RWPE1 (cell line): ENCODE measurements around the gene PRG2.

Experiments
- CTCF ChIA-PET: fragments of 350-600 bp; sonication (Branson Sonifier 250); formaldehyde crosslinking; extraction: SDS; loops from one replicate; lab custom pipeline; 2021; lab: Yijun Ruan, JAX
- POLR2A ChIA-PET: fragments of 400-600 bp; formaldehyde crosslinking; extraction: SDS; loops from one replicate; lab custom pipeline; 2020; ENCODE audit warnings: antibody characterized with exemption; ENCODE audit not compliant: low non-redundant PET; lab: Yijun Ruan, JAX
- DNase-seq: peaks from one replicate; pipeline ENCODE4 v3.0.0; 2012; ENCODE audit warnings: low spot score
- H3K27ac ChIP-seq: fragments of 450-650 bp; 2 replicates; pipeline ENCODE4 v1.5.1; 2017
- TF ChIP-seq, protein P1 (sequence below): fragments of 450-650 bp; conservative IDR thresholded peaks from 2 replicates; pipeline ENCODE4 v1.5.1; 2017; ENCODE audit warnings: low read depth, mild to moderate bottlenecking

Gene PRG2

DNA sequence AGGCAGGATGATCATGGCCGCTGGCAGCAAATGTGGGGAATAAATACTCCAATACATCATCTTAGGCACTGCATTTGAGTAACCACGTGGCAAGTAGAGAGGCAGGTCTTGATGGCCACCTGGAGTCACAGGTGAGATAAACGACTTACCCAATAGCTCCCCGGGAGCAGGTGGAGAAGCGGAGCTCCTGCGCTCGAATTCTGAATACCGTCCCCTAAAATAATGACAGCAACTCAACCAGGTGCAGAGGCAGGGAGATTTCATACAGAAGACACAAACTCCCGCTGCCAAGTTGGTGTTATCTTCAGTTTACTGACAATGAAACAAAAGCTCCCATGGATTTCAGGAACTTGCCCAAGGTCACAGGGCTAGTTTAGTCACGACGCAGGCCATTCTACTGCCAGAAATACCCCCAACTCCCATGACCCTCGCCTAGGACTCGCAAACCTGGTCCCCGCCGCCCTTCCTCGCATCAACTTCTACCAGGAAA lies 36.0 kb upstream of the PRG2 start:
- TF ChIP-seq, protein P1, sequence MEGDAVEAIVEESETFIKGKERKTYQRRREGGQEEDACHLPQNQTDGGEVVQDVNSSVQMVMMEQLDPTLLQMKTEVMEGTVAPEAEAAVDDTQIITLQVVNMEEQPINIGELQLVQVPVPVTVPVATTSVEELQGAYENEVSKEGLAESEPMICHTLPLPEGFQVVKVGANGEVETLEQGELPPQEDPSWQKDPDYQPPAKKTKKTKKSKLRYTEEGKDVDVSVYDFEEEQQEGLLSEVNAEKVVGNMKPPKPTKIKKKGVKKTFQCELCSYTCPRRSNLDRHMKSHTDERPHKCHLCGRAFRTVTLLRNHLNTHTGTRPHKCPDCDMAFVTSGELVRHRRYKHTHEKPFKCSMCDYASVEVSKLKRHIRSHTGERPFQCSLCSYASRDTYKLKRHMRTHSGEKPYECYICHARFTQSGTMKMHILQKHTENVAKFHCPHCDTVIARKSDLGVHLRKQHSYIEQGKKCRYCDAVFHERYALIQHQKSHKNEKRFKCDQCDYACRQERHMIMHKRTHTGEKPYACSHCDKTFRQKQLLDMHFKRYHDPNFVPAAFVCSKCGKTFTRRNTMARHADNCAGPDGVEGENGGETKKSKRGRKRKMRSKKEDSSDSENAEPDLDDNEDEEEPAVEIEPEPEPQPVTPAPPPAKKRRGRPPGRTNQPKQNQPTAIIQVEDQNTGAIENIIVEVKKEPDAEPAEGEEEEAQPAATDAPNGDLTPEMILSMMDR: no peak
- peak overlapping the region; percentile 100 for H3K27ac ChIP-seq
- POLR2A ChIA-PET: no interaction called here
- CTCF ChIA-PET: no interaction called here
- no peak for DNase-seq

DNA sequence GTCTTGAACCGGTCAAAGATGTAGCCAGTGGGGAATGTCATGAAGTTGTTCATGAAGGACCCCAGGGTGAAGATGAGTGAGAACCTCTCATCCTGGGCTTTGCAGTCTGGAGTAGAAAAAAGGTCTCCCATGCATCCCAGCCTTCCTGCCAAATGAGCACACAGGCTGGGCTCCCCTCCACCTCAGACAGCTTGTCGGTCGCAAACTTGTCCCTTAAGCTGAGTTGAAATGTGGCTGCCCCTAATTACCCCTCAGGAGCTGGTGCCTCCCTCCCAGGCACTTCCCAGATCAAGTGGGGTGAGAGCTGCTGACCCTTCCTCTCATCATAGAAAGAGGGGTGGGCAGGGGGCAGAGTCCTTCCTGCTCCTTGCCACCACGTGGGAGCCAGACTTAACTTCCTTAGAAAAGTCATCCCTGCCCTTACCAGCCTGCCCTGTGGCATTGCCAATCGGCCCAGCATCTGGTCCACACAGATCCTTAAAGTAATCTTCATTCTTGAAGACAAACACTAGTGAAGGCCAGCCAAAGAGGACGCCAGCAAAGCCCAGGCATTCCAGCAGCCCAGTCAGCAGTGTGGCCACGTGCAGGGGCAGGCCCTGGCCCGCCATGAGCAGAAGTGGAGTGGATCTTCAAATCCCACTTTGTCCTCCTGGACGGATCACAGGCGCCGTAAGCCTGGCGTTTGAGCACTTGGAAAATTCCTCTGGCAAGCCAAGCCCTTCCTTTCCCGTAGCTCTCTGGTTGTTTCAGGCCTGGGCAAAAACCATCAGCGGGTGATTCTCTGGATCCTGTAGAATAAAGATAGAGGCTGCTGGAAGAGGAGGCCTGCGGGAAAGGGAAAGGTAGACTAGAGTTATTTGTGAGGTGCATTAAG lies 35.4 kb upstream of the PRG2 start:
- TF ChIP-seq, protein P1: no peak
- DNase-seq: no peak
- POLR2A ChIA-PET: no interaction called here
- CTCF ChIA-PET: no interaction called here
- peak overlapping the region; percentile 100 for H3K27ac ChIP-seq

DNA sequence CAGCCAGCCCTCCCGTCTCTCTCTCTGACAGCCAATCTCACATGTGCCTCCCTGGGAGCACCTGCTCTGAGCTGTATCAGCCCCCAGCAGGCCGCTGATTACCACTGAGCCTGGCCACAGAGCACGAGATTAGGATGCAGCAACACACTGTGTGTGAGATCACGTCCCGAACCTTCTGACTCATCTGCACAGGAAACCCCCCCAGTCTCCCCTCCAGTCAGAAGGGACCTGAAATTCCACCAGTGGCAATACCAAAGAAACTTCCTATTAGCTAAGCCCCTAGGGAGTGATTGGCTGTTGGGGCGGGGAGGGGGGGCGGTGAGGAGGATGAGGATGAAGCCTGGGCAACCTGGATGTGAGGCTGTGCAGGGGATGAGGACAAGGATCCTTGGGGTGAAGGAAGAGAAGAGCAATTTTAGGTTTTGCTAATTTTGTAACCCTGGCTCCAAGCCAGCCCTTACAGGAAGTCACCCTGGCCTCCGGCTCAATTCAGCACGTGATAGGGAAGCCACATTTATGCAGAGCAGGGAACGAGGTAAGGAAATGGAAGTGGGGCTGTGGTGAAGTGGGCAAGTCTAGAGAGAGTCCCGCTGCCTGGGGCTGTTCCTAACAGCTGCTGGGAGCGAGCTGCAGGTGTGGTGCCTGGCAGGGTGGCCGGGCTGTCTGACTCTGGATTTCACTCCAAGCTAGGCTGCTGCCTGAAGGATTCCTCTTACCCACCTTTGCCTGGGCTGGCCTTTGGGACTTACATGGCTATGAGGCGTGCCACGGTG lies 34.5 kb upstream of the PRG2 start:
- no peak for DNase-seq
- TF ChIP-seq, protein P1: no peak
- POLR2A ChIA-PET: no interaction called here
- peak overlapping the region; percentile 100 for H3K27ac ChIP-seq
- CTCF ChIA-PET: no interaction called here

DNA sequence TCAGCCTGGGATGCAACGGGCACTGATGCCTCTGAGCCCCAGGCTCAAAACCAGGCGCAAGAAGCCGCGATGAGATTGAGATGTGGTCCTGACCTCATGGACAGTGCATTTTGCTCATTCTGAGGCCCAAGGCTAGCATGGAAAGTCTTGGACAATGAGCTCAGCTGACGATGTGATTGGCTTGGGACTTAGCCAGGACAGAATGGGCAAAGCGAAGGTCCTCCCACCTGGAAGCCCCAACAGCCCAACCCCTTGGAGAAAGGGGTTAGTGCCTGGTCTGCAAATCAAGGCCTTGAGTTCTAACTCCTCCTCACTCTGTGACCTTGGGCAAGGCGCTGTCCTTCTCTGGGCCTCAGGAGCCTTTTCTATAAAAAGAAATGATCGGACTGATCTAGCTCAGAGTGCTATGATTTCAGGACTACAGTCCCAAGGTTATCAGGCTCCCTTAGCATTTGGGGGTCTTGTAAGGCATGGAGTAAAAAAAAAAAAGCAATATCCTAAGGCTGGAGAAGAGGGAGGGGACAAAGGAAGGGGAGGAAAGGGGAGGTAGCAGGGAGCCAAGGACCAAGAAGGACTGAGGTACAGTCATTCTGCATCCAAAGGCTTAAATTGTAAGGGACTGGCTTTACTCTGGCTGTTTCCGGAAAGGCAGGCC lies 33.8 kb upstream of the PRG2 start:
- TF ChIP-seq, protein P1: no peak
- CTCF ChIA-PET: no interaction called here
- DNase-seq: no peak
- peak overlapping the region; percentile 100 for H3K27ac ChIP-seq
- POLR2A ChIA-PET: no interaction called here

DNA sequence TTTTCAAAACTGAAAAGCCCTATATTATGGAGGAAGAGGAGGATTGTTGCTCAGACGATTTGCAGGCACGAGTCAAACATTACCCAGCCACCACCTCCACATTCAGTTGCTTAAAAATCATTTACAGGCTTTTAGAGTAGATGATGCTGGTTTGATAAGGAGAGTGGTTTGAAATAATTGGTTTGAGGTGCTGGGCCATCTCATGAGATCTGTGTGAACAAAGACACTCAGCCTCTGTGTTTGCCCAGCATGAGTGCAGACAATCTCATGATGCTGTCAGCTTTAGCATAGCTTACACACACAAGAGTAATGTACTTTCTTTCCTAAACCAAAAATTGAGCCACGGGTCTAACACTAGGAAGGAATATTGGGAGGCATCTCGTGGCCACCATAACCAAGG lies 32.2 kb upstream of the PRG2 start:
- CTCF ChIA-PET: no interaction called here
- TF ChIP-seq, protein P1: no peak
- POLR2A ChIA-PET: no interaction called here
- H3K27ac ChIP-seq: no peak overlapping the region
- no peak for DNase-seq

DNA sequence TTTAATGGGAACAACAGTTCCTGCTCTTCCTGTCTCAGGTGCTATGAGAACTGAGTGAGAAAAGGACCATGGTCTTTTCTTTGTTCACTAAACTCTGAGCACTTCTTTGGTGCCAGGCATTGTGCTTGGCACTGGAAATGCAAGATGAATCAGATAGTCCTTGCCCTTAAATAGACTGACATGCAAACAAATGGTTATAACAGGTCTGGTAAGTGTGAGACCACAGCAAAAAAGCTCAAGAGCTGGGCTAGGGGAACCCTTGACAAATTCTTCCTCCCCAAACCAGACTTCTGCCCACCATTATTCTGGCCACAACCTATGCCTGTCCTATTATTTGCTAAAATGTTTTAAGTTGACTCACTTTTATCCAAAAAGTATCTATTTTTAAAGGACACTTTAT lies 31.4 kb upstream of the PRG2 start:
- CTCF ChIA-PET: no interaction called here
- POLR2A ChIA-PET: no interaction called here

More for the DNA sequence above, 31.4 kb upstream of the PRG2 start:
- no peak for DNase-seq
- no peak overlapping the region for H3K27ac ChIP-seq
- TF ChIP-seq, protein P1: no peak
